Upper lobe of left lung (tissue), 6 donors: Measurements from ENCODE around the gene RMND1. TPM values are rescaled to one million over a fixed set of nuclear protein-coding genes. Genes with fewer than 3 reads are reported as not detected.

Experiments
- ATAC-seq, 2 donors: fragments of 200-7000 bp; cut with Tn5 transposase; one replicate each; pipeline ENCODE4 v1.9.1; 2022; ENCODE audit warnings: mild to moderate bottlenecking in 2 of 2, moderate library complexity in 2 of 2; ENCODE audit not compliant: low FRiP score in 2 of 2
- DNase-seq, 2 donors: peaks; one replicate each; pipeline ENCODE4 v3.0.0-alpha.2; 2019 to 2020
- H3K27ac ChIP-seq, 4 donors: fragments of 200-600 bp; sonication (generic); one replicate each; pipeline ENCODE4 v1.5.1; 2016 to 2019
- H3K27me3 ChIP-seq, 4 donors: fragments of 200-600 bp; sonication (generic); one replicate each; pipeline ENCODE4 v1.5.1; 2017 to 2019
- H3K36me3 ChIP-seq, 4 donors: fragments of 200-600 bp; sonication (generic); one replicate each; pipeline ENCODE4 v1.5.1; 2016 to 2019
- H3K4me1 ChIP-seq, 4 donors: fragments of 200-600 bp; sonication (generic); one replicate each; pipeline ENCODE4 v1.5.1; 2018 to 2019
- H3K4me3 ChIP-seq, 4 donors: fragments of 200-600 bp; sonication (generic); one replicate each; pipeline ENCODE4 v1.5.1; 2017 to 2019; ENCODE audit warnings: mild to moderate bottlenecking in 2 of 4, moderate library complexity in 1 of 4
- H3K9me3 ChIP-seq, 4 donors: fragments of 200-600 bp; sonication (generic); one replicate each; pipeline ENCODE4 v1.5.1; 2018 to 2019
- CTCF ChIP-seq, 6 experiments: fragments of 450-650 bp in 4 of 6; fragments of 200-600 bp in 2 of 6; sonication (generic) in 2 of 6; IDR thresholded peaks; one replicate each; pipeline ENCODE4 v1.5.1; 2016 to 2019; ENCODE audit warnings: antibody characterized with exemption in 6 of 6
- EP300 ChIP-seq, 4 donors: sonication (generic); formaldehyde crosslinking; IDR thresholded peaks; one replicate each; pipeline ENCODE4 v1.5.1; 2017; ENCODE audit warnings: antibody characterized with exemption in 4 of 4, control low read depth in 2 of 4
- POLR2A ChIP-seq, 4 donors: fragments of 450-650 bp; IDR thresholded peaks; one replicate each; pipeline ENCODE4 v1.5.1; 2016 to 2017; ENCODE audit warnings: antibody characterized with exemption in 4 of 4, mild to moderate bottlenecking in 2 of 4
- POLR2AphosphoS5 ChIP-seq, 2 donors: sonication (generic); formaldehyde crosslinking; IDR thresholded peaks; one replicate each; pipeline ENCODE4 v1.5.1; 2017; ENCODE audit warnings: antibody characterized with exemption in 2 of 2
- WGBS, 2 donors: methylation state at CpG; one replicate each; pipeline ENCODE4 v1.1.5; 2017 to 2018; 5-methylcytosine and 5-hydroxymethylcytosine counted together
- total RNA-seq, 6 donors: library from RNA; depleted of rRNA in 4 of 6; stranded (reverse); fragments of >200 nt in 4 of 6; gene quantifications; one replicate each; pipeline versions ENCODE4 v1.1.0 to v1.2.1, GENCODE V29; 2016 to 2021
- donor health status: DM: no; HTN: no; CAD: no; lungs with moderate emphysema.
- donor health status: DM: no; HTN: yes; CAD: no; lungs with severe emphysema.

RMND1 gene
- total RNA-seq, 6 donors from 2014 or later = 17.0 to 59.7 (median 24.0) TPM

DNA sequence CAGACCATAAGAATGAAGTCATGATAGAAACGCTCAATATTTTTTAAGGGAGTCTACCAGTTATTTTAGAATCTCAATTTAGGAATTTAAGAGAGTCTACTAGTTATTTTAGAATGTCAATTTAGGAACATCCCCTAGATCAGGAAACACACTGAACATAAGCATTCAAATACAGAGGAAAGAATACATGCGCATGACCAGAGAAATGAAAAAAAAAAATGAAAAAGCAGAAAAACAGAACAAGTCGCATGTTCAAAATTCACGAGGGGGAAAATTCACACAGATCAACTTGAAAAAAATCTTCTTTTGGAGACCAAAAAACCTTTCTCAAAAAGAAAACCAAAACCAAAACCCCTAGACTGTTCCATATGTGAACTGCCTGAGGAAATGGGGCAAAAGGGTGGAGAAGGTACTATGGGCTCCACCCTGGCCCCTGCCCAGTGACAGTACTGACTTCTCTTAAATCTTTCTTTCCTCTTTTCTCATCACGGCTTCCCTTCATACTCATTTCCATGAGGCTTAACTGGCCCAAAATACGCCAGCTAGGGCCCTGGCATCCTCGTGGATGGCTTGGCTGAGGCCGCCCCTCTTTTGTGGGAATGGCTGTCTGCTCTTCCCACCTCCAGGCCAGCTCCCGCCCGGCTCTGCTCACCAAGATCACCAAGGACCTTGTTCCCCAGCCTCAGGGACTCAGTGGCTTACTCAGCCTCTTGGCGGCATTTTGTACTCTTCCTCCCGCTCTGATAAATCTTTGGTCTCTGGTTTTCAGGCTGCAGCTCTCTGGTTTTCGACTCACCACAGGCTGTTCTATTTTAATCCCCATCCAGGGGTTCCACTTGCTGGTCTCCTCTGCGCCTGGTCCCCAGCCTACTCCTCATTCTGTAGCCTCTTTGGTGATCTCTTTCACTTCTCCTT is 71.7 kb downstream of the RMND1 start:
- peak in 1 of 2 donors; percentile 29 for DNase-seq
- Histone ChIP-seq H3K27ac (peak overlapping the region; percentile 58 to 81 (median 70)), H3K4me3 (peak overlapping the region in 2 of 4 donors; percentile 3 to 17)

DNA sequence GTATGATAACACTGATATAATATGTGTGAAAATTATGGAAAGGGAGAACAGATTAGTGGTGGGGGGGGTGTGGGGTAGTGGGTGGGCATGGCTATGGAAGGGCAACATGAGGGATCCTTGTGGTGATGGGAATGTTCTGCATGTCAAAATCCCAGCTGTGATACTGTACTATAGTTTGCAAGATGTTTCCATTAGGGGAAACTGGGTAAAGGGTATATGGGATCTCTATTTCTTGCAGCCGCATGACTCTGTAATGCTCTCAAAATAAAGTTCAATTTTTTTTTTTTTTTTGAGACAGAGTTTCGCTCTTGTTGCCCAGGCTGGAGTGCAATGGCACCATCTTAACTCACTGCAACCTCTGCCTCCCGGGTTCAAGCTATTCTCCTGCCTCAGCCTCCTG is 74.8 kb downstream of the RMND1 start:
- DNase-seq = no peak
- TF ChIP-seq EP300 (IDR thresholded peaks at IDR 0.05) (no peak), CTCF (IDR thresholded peaks at IDR 0.05) (no peak), POLR2A (IDR thresholded peaks at IDR 0.05) (no peak), POLR2AphosphoS5 (IDR thresholded peaks at IDR 0.05) (no peak)
- no peaks in the 10 kb centered on the region for H3K9me3 ChIP-seq
- no peak overlapping the region for H3K27ac ChIP-seq
- peaks cover 0 to 7% (median 4%) of the 10 kb centered on the region in 4 donors for H3K36me3 ChIP-seq
- no peaks in the 10 kb centered on the region for H3K27me3 ChIP-seq
- H3K4me3 ChIP-seq = no peak overlapping the region
- 67 to 95% methylated on average over 3 of the region's 3 CpGs for WGBS, 2 donors
- ATAC-seq = no peak
- peaks cover 16 to 21% (median 18%) of the 10 kb centered on the region in 4 donors for H3K4me1 ChIP-seq

More for the DNA sequence above, 71.7 kb downstream of the RMND1 start:
- H3K27me3 ChIP-seq = no peaks in the 10 kb centered on the region
- peaks cover 0 to 3% (median 0%) of the 10 kb centered on the region in 4 donors for H3K36me3 ChIP-seq
- H3K4me1 ChIP-seq = peaks cover 13 to 20% (median 17%) of the 10 kb centered on the region in 4 donors
- no peaks in the 10 kb centered on the region for H3K9me3 ChIP-seq
- WGBS, 2 donors = 76 to 80% methylated on average over 14 of the region's 14 CpGs
- peak; percentile 70 to 82 for ATAC-seq
- TF ChIP-seq POLR2AphosphoS5 (IDR thresholded peaks at IDR 0.05) = no peak
- no peak for TF ChIP-seq EP300 (IDR thresholded peaks at IDR 0.05)

- no peaks in the 10 kb centered on the region for H3K27me3 ChIP-seq
- ATAC-seq = no peak
- 50 to 69% methylated on average over 1 of the region's 1 CpG for WGBS, 2 donors
- peaks cover 16 to 21% (median 18%) of the 10 kb centered on the region in 4 donors for H3K4me1 ChIP-seq
- no peaks in the 10 kb centered on the region for H3K9me3 ChIP-seq
- H3K4me3 ChIP-seq = no peak overlapping the region
- H3K27ac ChIP-seq = no peak overlapping the region
- H3K36me3 ChIP-seq = peaks cover 0 to 14% (median 8%) of the 10 kb centered on the region in 4 donors
- no peak for DNase-seq
- TF ChIP-seq EP300 (IDR thresholded peaks at IDR 0.05) (no peak), POLR2AphosphoS5 (IDR thresholded peaks at IDR 0.05) (no peak), CTCF (IDR thresholded peaks at IDR 0.05) (no peak), POLR2A (IDR thresholded peaks at IDR 0.05) (no peak)
Observed at GRCh38 chr6:151376440-151376839, 75.5 kb downstream of the RMND1 start.

DNA sequence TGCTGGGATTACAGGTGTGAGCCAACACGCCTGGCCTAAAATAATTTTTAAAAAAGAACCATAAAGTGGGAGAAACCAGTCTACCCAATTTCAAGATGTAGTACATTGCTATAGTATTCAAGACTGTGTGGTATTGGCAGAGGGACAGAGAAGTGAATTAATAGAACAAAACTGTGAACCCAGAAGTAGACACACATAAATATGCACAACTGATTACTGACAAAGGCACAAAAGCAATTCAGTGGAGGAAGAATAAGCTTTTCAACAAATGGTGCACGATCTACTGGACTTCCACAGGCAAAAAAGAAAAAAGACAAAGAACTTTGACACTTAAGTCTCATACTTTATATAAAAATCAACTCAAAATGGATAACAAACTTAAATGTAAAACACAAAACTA is 76.1 kb downstream of the RMND1 start:
- 92 to 96% methylated on average over 2 of the region's 2 CpGs for WGBS, 2 donors

More for the DNA sequence above, 76.1 kb downstream of the RMND1 start:
- Histone ChIP-seq H3K27ac (no peak overlapping the region), H3K9me3 (no peaks in the 10 kb centered on the region), H3K4me3 (no peak overlapping the region), H3K36me3 (peaks cover 0 to 20% (median 14%) of the 10 kb centered on the region in 4 donors), H3K4me1 (peaks cover 13 to 19% (median 18%) of the 10 kb centered on the region in 4 donors), H3K27me3 (no peaks in the 10 kb centered on the region)
- no peak for TF ChIP-seq POLR2A (IDR thresholded peaks at IDR 0.05)
- TF ChIP-seq EP300 (IDR thresholded peaks at IDR 0.05) = no peak
- no peak for TF ChIP-seq POLR2AphosphoS5 (IDR thresholded peaks at IDR 0.05)
- TF ChIP-seq CTCF (IDR thresholded peaks at IDR 0.05) = no peak
- no peak for ATAC-seq
- DNase-seq = no peak
